GM10266 (cell line): ENCODE data around the gene ZFTA.
"Not testable (repeated sequence)": the region's sequence is repeated elsewhere in the genome, so short reads cannot be mapped to it uniquely, and the experiment has no call there.

Source experiments
- DNase-seq: peaks from one replicate; pipeline ENCODE4 v3.0.0; 2012; ENCODE audit errors: extremely low spot score
- CTCF ChIP-seq: IDR thresholded peaks from 2 replicates; pipeline ENCODE4 v1.5.1; 2012; ENCODE audit warnings: mild to moderate bottlenecking, low read depth; ENCODE audit not compliant: control insufficient read depth, insufficient read depth; ENCODE audit errors: missing control alignments

Gene ZFTA

GRCh38 chr11:63775191-63775590, 6.6 kb upstream of the ZFTA start:
- no peak for TF ChIP-seq CTCF
- DNase-seq, result no peak

- DNase-seq, result not testable (repeated sequence)
Measured at GRCh38 chr11:63771741-63772318, 3.3 kb upstream of the ZFTA start.

DNA sequence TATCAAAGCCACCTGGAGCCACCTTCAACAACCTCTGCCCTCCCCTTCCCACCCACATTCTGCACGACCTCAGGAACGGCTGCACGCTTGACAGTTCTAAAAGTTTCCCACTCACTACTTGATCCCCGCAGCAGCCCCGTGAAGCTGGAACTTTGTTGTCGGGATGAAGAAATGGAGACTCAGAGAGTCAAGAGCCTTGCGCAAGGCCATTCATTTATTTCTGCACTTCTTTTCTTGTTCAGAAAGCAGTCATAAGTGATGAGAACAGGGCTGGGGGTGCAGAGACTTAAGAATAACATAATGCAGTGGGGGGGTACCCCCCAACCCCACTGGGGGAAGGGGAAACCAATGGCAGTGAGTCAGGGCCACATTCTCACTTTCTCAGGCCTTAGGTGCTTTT, 2.2 kb upstream of the ZFTA start:
- TF ChIP-seq CTCF, result no peak
- DNase-seq, result no peak

DNA sequence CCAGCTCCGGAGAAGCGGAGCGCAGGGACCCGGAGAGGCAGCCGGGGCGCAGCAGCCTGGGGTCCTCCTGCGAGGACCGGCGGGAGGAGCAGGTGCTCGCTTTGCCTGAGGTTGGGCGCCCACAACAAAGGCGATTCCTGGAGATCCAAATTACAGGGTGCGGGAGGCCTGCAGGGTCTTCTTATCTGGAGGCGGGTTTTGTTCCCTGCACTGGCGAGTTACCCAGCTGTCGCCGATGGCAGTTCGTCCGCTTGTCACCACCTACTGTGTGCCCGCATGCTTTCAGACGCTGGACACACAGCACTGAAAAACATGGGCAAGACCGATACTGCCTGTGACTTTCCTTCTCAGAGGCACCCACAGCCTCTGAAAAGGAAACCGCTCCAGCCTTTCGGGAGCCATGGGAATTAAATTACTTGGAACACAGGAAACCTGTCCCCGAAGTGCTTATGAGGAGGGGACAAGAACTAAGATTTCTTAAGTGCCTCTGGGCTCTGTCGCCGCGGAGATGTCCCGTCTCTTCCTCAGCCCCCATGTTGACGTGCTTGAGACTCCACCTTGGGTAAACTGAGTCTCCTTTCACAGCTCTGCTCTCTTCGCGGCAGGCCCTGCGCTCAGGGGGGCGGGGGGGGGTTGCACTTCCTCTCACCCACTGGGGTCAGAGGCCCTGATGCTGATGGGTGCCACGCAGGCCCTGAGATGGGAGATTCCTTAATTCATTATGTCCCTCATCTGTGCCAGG, 1.3 kb upstream of the ZFTA start:
- TF ChIP-seq CTCF, result no peak
- DNase-seq, result no peak

- no peak for TF ChIP-seq CTCF
- peak; percentile 83 for DNase-seq
Measured at GRCh38 chr11:63769042-63769713, 603 bp upstream of the ZFTA start.

DNA sequence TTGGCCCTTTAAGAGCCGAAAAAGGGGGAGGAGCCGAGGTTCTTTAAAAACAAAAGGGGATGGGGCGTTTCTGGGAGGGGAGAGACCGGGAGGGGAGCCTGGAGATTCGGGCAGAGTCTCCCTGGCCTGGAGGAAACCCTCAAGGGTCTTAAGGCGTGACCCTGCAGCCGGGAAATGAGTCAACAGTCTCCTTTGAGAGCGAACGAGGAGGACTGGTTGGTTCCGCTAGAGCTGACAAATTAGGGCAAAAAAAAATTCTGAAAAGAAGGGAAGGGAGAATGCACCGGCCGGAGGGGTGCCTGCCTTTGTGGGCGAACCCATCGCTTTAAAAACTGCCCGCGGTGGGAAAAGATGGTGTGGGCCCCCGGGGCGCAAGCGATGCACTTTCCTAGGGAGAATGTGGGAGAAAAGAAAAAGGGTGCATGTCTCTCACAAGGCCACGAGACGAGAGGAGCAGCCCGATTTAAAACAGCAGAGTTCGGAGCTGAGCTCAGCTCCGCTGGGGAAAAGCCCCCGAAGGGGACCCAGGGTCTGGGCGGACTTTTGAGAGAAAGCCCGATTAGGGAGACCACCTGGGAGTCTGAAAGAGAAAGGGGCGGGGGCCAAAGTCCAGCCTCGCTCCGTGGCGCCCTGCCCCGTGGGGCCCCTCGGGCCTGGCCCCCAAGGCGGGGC, 874 bp downstream of the ZFTA start:
- no peak for TF ChIP-seq CTCF
- DNase-seq, result peak; percentile 80

GRCh38 chr11:63767267-63767564, 1.4 kb downstream of the ZFTA start:
- no peak for TF ChIP-seq CTCF
- no peak for DNase-seq
